ENCODE data around the gene MYL12B. TPM values are rescaled to one million over a fixed set of nuclear protein-coding genes. Genes with fewer than 3 reads are reported as not detected.
A peak's percentile ranks its signal among the peaks of the same experiment; 100 is the strongest.
"Not testable (repeated sequence)": the region's sequence is repeated elsewhere in the genome, so short reads cannot be mapped to it uniquely, and the experiment has no call there.

MYL12B gene
- total RNA-seq, 1 experiment from 2014 or later = 166 TPM

DNA sequence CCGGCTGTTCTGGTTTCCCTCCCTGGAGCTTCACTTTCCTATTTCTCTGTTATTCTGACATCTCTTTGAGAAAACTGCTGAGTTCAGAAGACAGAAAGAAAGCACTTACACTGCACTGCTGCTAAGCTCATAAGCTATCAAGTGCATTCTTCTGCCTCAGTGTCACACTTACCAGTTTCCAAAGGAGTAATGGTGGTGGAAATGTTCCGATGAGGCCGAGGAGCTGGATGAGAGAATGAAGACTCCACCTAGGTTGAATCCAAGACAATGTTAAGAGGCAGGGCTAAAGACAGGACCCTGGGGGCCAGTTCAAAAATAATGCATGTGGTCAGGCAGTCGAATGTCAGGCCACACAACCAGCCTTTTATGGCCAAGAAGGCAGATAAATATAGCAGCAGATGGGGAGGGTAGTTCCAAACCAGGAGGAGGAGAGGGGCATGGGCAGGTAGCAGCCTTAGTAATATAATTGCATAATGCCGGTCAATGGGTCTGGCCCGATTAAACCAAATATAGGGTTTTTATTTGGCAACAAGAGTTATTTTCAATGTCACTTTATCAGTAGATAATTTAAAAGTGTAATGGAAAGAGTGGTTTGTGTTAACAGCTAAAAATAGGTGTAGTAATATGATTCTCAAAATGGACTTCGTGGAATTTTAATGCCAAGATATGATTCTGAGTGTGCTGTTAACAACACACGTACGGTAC, 42.1 kb upstream of the MYL12B start, which contains the start of gene MYOM1:
MYOM1 (minus strand) TSS at position 338 of the 705 bp plus-strand sequence. CDS start 4,745 bp downstream, outside the sequence.
- Histone ChIP-seq H4K5ac (ENCODE audit: insufficient read length, low read depth, low read length) (no peak within 1 kb of the TSS), H3K9ac (ENCODE audit: extremely low read depth, insufficient read length, low read length) (no peak within 1 kb of the TSS), H4K91ac (ENCODE audit: insufficient read length, low read depth, low read length) (no peak within 1 kb of the TSS), H3K79me2 (ENCODE audit: insufficient read depth, low read length) (no peaks in the 10 kb centered on the region), H3K14ac (ENCODE audit: insufficient read depth, low read length) (no peak within 1 kb of the TSS), H3K18ac (ENCODE audit: insufficient read length, low read depth, low read length) (no peak within 1 kb of the TSS), H4K8ac (replicated peaks; ENCODE audit: insufficient read length, low read depth, low read length) (no peak within 1 kb of the TSS), H3K27ac (ENCODE audit: insufficient read length, low read depth, low read length) (no peak within 1 kb of the TSS), H3T11ph (ENCODE audit: low read length) (no peak within 1 kb of the TSS), H3K23me2 (ENCODE audit: insufficient read length, low read depth, low read length, poor library complexity, severe bottlenecking) (no peaks in the 10 kb centered on the region), H3K9me3 (ENCODE audit: control insufficient read depth, low read depth, low read length) (no peaks in the 10 kb centered on the region), H3K23ac (ENCODE audit: insufficient read length, low read depth, low read length) (no peak within 1 kb of the TSS), H3K4ac (ENCODE audit: low read depth, low read length) (no peak within 1 kb of the TSS), H2BK12ac (ENCODE audit: insufficient read length, low read depth, low read length) (no peak within 1 kb of the TSS), H3K4me2 (ENCODE audit: insufficient read depth, insufficient read length, low read length) (no peak within 1 kb of the TSS), H3K27me3 (ENCODE audit: insufficient read depth, low read length) (no peaks in the 10 kb centered on the region), H4K20me1 (ENCODE audit: control insufficient read depth, insufficient read depth, insufficient read length) (no peaks in the 10 kb centered on the region), H2BK5ac (ENCODE audit: insufficient read length, low read length) (no peak within 1 kb of the TSS), H3K56ac (ENCODE audit: insufficient read length, low read depth, low read length) (no peak within 1 kb of the TSS), H2BK15ac (ENCODE audit: low read depth, low read length) (no peak within 1 kb of the TSS), H2AFZ (ENCODE audit: low read length) (no peak within 1 kb of the TSS), H3K79me1 (ENCODE audit: insufficient read depth, low read depth, low read length, poor library complexity, severe bottlenecking) (no peaks in the 10 kb centered on the region), H2BK120ac (ENCODE audit: low read depth, low read length, poor library complexity, severe bottlenecking) (no peak within 1 kb of the TSS), H2BK20ac (ENCODE audit: low read depth, low read length, poor library complexity, severe bottlenecking) (no peak within 1 kb of the TSS), H2AK5ac (ENCODE audit: insufficient read length, low read length) (no peak within 1 kb of the TSS), H3K4me1 (ENCODE audit: insufficient read depth, low read length) (peaks cover 2% of the 10 kb centered on the region; the same call in 1 of the 2 replicates)
- DNase-seq = no peak
- peaks cover 10 to 18% of the 10 kb centered on the region in 2 experiments for H3K4me1 Mint-ChIP-seq
- 100% methylated on average over 1 of the region's 9 CpGs for WGBS (ENCODE audit: extremely low coverage, insufficient read length, low lambda C conversion rate)
- no peaks in the 10 kb centered on the region for H3K27me3 Mint-ChIP-seq (ENCODE audit: low read depth)
- H3K4me3 Mint-ChIP-seq = no peak within 1 kb of the TSS
- H3K36me3 Mint-ChIP-seq (ENCODE audit: insufficient read depth in 1 of 3, low read depth in 3 of 3) = no peaks in the 10 kb centered on the region
- peak within 1 kb of the TSS in 1 of 3 experiments; percentile 27; a peak in 1 of 7 replicates for H3K27ac Mint-ChIP-seq
- no peaks in the 10 kb centered on the region for H3K9me3 Mint-ChIP-seq
- TF ChIP-seq, protein P1, sequence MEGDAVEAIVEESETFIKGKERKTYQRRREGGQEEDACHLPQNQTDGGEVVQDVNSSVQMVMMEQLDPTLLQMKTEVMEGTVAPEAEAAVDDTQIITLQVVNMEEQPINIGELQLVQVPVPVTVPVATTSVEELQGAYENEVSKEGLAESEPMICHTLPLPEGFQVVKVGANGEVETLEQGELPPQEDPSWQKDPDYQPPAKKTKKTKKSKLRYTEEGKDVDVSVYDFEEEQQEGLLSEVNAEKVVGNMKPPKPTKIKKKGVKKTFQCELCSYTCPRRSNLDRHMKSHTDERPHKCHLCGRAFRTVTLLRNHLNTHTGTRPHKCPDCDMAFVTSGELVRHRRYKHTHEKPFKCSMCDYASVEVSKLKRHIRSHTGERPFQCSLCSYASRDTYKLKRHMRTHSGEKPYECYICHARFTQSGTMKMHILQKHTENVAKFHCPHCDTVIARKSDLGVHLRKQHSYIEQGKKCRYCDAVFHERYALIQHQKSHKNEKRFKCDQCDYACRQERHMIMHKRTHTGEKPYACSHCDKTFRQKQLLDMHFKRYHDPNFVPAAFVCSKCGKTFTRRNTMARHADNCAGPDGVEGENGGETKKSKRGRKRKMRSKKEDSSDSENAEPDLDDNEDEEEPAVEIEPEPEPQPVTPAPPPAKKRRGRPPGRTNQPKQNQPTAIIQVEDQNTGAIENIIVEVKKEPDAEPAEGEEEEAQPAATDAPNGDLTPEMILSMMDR (conservative IDR thresholded peaks at IDR 0.05) = no peak

DNA sequence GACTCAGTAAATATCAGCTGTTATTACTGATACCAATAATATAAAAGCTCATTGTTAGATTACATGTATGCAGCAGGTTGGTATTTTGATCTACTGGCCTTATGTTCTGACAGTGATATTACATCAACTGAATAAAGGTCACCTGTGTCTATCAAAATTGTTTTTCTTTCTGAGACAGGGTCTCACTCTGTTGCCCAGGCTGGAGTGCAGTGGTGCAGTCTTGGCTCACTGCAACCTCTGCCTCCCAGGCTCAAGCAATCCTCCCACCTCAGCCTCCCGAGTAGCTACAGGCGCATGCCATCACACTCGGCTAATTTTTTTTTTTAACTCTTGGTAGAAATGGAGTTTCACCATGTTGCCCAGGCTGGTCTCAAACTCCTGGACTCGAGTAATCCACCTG, 41.1 kb upstream of the MYL12B start:
- H3K79me2 ChIP-seq (ENCODE audit: insufficient read depth, low read length); H3K27me3 Mint-ChIP-seq (ENCODE audit: low read depth); H3K9me3 ChIP-seq (ENCODE audit: control insufficient read depth, low read depth, low read length); H2BK5ac ChIP-seq (ENCODE audit: insufficient read length, low read length); H3K56ac ChIP-seq (ENCODE audit: insufficient read length, low read depth, low read length); DNase-seq; H2BK20ac ChIP-seq (ENCODE audit: low read depth, low read length, poor library complexity, severe bottlenecking); H3K36me3 Mint-ChIP-seq (ENCODE audit: insufficient read depth in 1 of 3, low read depth in 3 of 3); H4K8ac ChIP-seq (replicated peaks; ENCODE audit: insufficient read length, low read depth, low read length); H2AK5ac ChIP-seq (ENCODE audit: insufficient read length, low read length); H3K4me3 Mint-ChIP-seq; H3K23ac ChIP-seq (ENCODE audit: insufficient read length, low read depth, low read length); H3K27ac Mint-ChIP-seq; H3K4me2 ChIP-seq (ENCODE audit: insufficient read depth, insufficient read length, low read length); H3K23me2 ChIP-seq (ENCODE audit: insufficient read length, low read depth, low read length, poor library complexity, severe bottlenecking); H3K18ac ChIP-seq (ENCODE audit: insufficient read length, low read depth, low read length); H2BK15ac ChIP-seq (ENCODE audit: low read depth, low read length); H4K91ac ChIP-seq (ENCODE audit: insufficient read length, low read depth, low read length); H3K27me3 ChIP-seq (ENCODE audit: insufficient read depth, low read length); H4K20me1 ChIP-seq (ENCODE audit: control insufficient read depth, insufficient read depth, insufficient read length); H3K27ac ChIP-seq (ENCODE audit: insufficient read length, low read depth, low read length); H2BK12ac ChIP-seq (ENCODE audit: insufficient read length, low read depth, low read length); H2BK120ac ChIP-seq (ENCODE audit: low read depth, low read length, poor library complexity, severe bottlenecking); H3K14ac ChIP-seq (ENCODE audit: insufficient read depth, low read length); H3K4ac ChIP-seq (ENCODE audit: low read depth, low read length); H3K9ac ChIP-seq (ENCODE audit: extremely low read depth, insufficient read length, low read length); H4K5ac ChIP-seq (ENCODE audit: insufficient read length, low read depth, low read length); H3K79me1 ChIP-seq (ENCODE audit: insufficient read depth, low read depth, low read length, poor library complexity, severe bottlenecking); H3K9me3 Mint-ChIP-seq; H3T11ph ChIP-seq (ENCODE audit: low read length); H3K4me1 ChIP-seq (ENCODE audit: insufficient read depth, low read length); H2AFZ ChIP-seq (ENCODE audit: low read length): not testable (repeated sequence)
- H3K4me1 Mint-ChIP-seq = peaks cover 10 to 18% of the 10 kb centered on the region in 2 experiments
- no CpG with 5 or more reads among the region's 4 CpGs for WGBS (ENCODE audit: extremely low coverage, insufficient read length, low lambda C conversion rate)

Data from H9 (cell line).